Endothelial cell of umbilical vein (primary cell): ENCODE measurements around the gene EXOSC2.

Source experiments
- POLR2A ChIP-seq: IDR thresholded peaks from 2 replicates; pipeline ENCODE4 v1.6.1; 2012; ENCODE audit warnings: low read depth, mild to moderate bottlenecking, control low read depth, low read length
- TF ChIP-seq, protein P1 (sequence below), 2 donors: IDR thresholded peaks; 1 replicate in 1 of 2; 2 replicates in 1 of 2; pipeline ENCODE4 v1.5.1; 2011; ENCODE audit warnings: low read length in 2 of 2, mild to moderate bottlenecking in 2 of 2, moderate library complexity in 2 of 2, control low read depth in 1 of 2, inconsistent platforms in 1 of 2, low read depth in 1 of 2; ENCODE audit not compliant: insufficient read depth in 1 of 2; ENCODE audit errors: extremely low read depth in 1 of 2
- TF ChIP-seq, protein P2 (sequence below): IDR thresholded peaks from 2 replicates; pipeline ENCODE4 v1.6.1; 2011; ENCODE audit not compliant: insufficient read depth, insufficient read length

DNA sequence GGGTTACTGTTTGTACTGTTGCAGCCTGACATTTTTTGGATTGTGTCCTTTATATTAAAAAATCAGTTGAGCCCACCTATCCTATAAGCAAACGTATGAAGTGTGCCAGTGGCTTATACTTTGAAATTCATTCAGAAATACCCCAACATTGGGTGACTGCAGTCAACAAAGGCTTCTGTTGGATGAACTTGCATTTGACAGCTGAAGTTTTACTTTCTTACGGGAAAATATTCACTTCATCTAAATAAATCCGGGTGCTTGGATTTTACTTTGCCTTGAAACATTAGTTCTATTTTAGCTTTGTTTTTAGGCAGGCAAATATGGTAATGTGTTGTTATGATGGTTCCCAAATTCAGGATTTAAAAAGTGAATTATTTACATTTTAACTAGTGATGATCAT, 21.7 kb downstream of the EXOSC2 start:
- no peak for TF ChIP-seq POLR2A
- TF ChIP-seq, protein P1, sequence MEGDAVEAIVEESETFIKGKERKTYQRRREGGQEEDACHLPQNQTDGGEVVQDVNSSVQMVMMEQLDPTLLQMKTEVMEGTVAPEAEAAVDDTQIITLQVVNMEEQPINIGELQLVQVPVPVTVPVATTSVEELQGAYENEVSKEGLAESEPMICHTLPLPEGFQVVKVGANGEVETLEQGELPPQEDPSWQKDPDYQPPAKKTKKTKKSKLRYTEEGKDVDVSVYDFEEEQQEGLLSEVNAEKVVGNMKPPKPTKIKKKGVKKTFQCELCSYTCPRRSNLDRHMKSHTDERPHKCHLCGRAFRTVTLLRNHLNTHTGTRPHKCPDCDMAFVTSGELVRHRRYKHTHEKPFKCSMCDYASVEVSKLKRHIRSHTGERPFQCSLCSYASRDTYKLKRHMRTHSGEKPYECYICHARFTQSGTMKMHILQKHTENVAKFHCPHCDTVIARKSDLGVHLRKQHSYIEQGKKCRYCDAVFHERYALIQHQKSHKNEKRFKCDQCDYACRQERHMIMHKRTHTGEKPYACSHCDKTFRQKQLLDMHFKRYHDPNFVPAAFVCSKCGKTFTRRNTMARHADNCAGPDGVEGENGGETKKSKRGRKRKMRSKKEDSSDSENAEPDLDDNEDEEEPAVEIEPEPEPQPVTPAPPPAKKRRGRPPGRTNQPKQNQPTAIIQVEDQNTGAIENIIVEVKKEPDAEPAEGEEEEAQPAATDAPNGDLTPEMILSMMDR (IDR thresholded peaks at IDR 0.05; ENCODE audit: extremely low read depth in 1 of 2, insufficient read depth in 1 of 2, low read depth in 1 of 2, low read length in 2 of 2): no peak
- TF ChIP-seq, protein P2, sequence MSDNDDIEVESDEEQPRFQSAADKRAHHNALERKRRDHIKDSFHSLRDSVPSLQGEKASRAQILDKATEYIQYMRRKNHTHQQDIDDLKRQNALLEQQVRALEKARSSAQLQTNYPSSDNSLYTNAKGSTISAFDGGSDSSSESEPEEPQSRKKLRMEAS: no peak
